ENCODE measurements around the gene RELN. TPM values are rescaled to one million over a fixed set of nuclear protein-coding genes. Genes with fewer than 3 reads are reported as not detected.
A peak's percentile ranks its signal among the peaks of the same experiment; 100 is the strongest.

The RELN gene
- total RNA-seq, 1 experiment from 2014 or later: 0.02 TPM

DNA sequence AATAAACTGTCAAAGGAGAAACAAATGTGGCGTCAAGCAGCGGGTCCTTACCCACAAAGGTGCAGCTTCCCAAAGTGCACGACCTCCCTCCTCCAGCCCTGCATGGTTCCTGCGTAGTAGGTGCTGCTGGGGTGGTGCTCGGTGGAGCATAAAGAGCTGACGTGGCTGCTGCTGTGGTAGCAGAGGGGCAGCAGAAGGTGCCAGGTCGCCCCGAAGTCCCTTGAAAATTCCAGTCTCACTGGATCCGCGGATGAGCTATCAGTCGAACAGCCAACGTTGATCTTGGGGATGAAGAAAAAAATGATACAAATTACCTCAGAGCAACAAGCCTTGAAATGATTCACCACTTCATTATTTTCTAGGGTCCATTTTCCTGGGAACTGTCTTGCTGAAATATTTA is 438.4 kb downstream of the RELN start:
- no CpG with 5 or more reads among the region's 12 CpGs for WGBS (ENCODE audit: extremely low coverage, insufficient read length, low lambda C conversion rate)
- H3K79me2 ChIP-seq (ENCODE audit: insufficient read depth, low read length): no peaks in the 10 kb centered on the region

More for the DNA sequence above, 438.4 kb downstream of the RELN start:
- Histone ChIP-seq H3T11ph (ENCODE audit: low read length) (no peak overlapping the region), H2BK20ac (ENCODE audit: low read depth, low read length, poor library complexity, severe bottlenecking) (no peak overlapping the region), H4K8ac (replicated peaks; ENCODE audit: insufficient read length, low read depth, low read length) (no peak overlapping the region), H4K20me1 (ENCODE audit: control insufficient read depth, insufficient read depth, insufficient read length) (no peaks in the 10 kb centered on the region), H2BK5ac (ENCODE audit: insufficient read length, low read length) (no peak overlapping the region), H3K4me1 (ENCODE audit: insufficient read depth, low read length) (no peaks in the 10 kb centered on the region), H3K9me3 (ENCODE audit: control insufficient read depth, low read depth, low read length) (no peaks in the 10 kb centered on the region), H3K4me2 (ENCODE audit: insufficient read depth, insufficient read length, low read length) (no peak overlapping the region), H4K5ac (ENCODE audit: insufficient read length, low read depth, low read length) (no peak overlapping the region), H3K9ac (ENCODE audit: extremely low read depth, insufficient read length, low read length) (no peak overlapping the region), H3K4ac (ENCODE audit: low read depth, low read length) (no peak overlapping the region), H3K23ac (ENCODE audit: insufficient read length, low read depth, low read length) (no peak overlapping the region), H3K14ac (ENCODE audit: insufficient read depth, low read length) (no peak overlapping the region), H2AK5ac (ENCODE audit: insufficient read length, low read length) (no peak overlapping the region), H2BK120ac (ENCODE audit: low read depth, low read length, poor library complexity, severe bottlenecking) (no peak overlapping the region), H2BK12ac (ENCODE audit: insufficient read length, low read depth, low read length) (no peak overlapping the region), H3K56ac (ENCODE audit: insufficient read length, low read depth, low read length) (no peak overlapping the region), H2BK15ac (ENCODE audit: low read depth, low read length) (no peak overlapping the region), H3K27me3 (ENCODE audit: insufficient read depth, low read length) (no peaks in the 10 kb centered on the region), H3K27ac (ENCODE audit: insufficient read length, low read depth, low read length) (no peak overlapping the region), H4K91ac (ENCODE audit: insufficient read length, low read depth, low read length) (no peak overlapping the region), H2AFZ (ENCODE audit: low read length) (no peak overlapping the region), H3K23me2 (ENCODE audit: insufficient read length, low read depth, low read length, poor library complexity, severe bottlenecking) (no peaks in the 10 kb centered on the region), H3K79me1 (ENCODE audit: insufficient read depth, low read depth, low read length, poor library complexity, severe bottlenecking) (no peaks in the 10 kb centered on the region), H3K18ac (ENCODE audit: insufficient read length, low read depth, low read length) (no peak overlapping the region)
- TF ChIP-seq, protein P1, sequence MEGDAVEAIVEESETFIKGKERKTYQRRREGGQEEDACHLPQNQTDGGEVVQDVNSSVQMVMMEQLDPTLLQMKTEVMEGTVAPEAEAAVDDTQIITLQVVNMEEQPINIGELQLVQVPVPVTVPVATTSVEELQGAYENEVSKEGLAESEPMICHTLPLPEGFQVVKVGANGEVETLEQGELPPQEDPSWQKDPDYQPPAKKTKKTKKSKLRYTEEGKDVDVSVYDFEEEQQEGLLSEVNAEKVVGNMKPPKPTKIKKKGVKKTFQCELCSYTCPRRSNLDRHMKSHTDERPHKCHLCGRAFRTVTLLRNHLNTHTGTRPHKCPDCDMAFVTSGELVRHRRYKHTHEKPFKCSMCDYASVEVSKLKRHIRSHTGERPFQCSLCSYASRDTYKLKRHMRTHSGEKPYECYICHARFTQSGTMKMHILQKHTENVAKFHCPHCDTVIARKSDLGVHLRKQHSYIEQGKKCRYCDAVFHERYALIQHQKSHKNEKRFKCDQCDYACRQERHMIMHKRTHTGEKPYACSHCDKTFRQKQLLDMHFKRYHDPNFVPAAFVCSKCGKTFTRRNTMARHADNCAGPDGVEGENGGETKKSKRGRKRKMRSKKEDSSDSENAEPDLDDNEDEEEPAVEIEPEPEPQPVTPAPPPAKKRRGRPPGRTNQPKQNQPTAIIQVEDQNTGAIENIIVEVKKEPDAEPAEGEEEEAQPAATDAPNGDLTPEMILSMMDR (conservative IDR thresholded peaks at IDR 0.05): no peak
- H3K9me3 Mint-ChIP-seq: no peaks in the 10 kb centered on the region
- H3K27me3 Mint-ChIP-seq (ENCODE audit: low read depth): peaks cover 9% of the 10 kb centered on the region
- no peak overlapping the region for H3K4me3 Mint-ChIP-seq
- peak overlapping the region in 1 of 3 experiments; percentile 6; a peak in 2 of 7 replicates for H3K27ac Mint-ChIP-seq
- no peaks in the 10 kb centered on the region for H3K36me3 Mint-ChIP-seq (ENCODE audit: insufficient read depth in 1 of 3, low read depth in 3 of 3)
- H3K4me1 Mint-ChIP-seq: no peaks in the 10 kb centered on the region
- DNase-seq: no peak

All from H9 (cell line).